Endothelial cell of umbilical vein (primary cell): Measurements from ENCODE around the gene NADSYN1.

Experiments used
- EZH2 ChIP-seq: IDR thresholded peaks from 2 replicates; pipeline ENCODE4 v1.6.1; 2012; ENCODE audit warnings: borderline replicate concordance, low read depth, mild to moderate bottlenecking, moderate library complexity, low read length, inconsistent platforms; ENCODE audit not compliant: severe bottlenecking
- FOS ChIP-seq: IDR thresholded peaks from 2 replicates; pipeline ENCODE4 v1.6.1; 2011; ENCODE audit warnings: mild to moderate bottlenecking, low read length, moderate library complexity, borderline replicate concordance; ENCODE audit not compliant: insufficient read depth
- JUN ChIP-seq: IDR thresholded peaks from 2 replicates; pipeline ENCODE4 v1.6.1; 2011; ENCODE audit warnings: borderline replicate concordance, low read depth; ENCODE audit not compliant: insufficient read length, insufficient read depth
- POLR2A ChIP-seq: IDR thresholded peaks from 2 replicates; pipeline ENCODE4 v1.6.1; 2012; ENCODE audit warnings: low read depth, mild to moderate bottlenecking, control low read depth, low read length
- POLR2AphosphoS5 ChIP-seq: IDR thresholded peaks from 2 replicates; pipeline ENCODE4 v1.6.1; 2012; ENCODE audit warnings: low read depth, mild to moderate bottlenecking, control low read depth, low read length, moderate library complexity; ENCODE audit not compliant: insufficient read depth
- TF ChIP-seq, protein P1 (sequence below), 2 donors: IDR thresholded peaks; 1 replicate in 1 of 2; 2 replicates in 1 of 2; pipeline ENCODE4 v1.5.1; 2011; ENCODE audit warnings: low read length in 2 of 2, mild to moderate bottlenecking in 2 of 2, moderate library complexity in 2 of 2, control low read depth in 1 of 2, inconsistent platforms in 1 of 2, low read depth in 1 of 2; ENCODE audit not compliant: insufficient read depth in 1 of 2; ENCODE audit errors: extremely low read depth in 1 of 2
- TF ChIP-seq, protein P2 (sequence below): IDR thresholded peaks from 2 replicates; pipeline ENCODE4 v1.6.1; 2011; ENCODE audit not compliant: insufficient read depth, insufficient read length

DNA sequence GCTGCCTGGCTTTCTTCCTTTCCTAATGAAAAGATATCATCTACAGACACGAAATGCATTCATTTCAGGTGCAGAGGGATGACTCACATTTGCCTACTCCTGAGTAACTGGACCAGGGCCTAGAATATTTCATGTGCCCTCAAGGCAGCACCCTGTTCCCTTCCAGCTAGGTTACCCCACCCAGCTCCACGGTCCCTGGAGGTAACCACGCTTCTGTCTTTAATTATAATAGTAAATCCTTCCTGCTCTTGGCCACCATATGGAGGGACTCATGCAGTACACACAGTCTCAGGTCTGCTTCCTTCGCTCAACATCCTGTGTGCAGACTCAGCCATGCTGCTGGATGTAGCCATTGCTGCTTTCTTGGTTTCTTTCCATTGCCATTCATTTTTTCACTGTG is 27.1 kb upstream of the NADSYN1 start:
- no peak for TF ChIP-seq POLR2AphosphoS5
- no peak for TF ChIP-seq POLR2A
- TF ChIP-seq, protein P1, sequence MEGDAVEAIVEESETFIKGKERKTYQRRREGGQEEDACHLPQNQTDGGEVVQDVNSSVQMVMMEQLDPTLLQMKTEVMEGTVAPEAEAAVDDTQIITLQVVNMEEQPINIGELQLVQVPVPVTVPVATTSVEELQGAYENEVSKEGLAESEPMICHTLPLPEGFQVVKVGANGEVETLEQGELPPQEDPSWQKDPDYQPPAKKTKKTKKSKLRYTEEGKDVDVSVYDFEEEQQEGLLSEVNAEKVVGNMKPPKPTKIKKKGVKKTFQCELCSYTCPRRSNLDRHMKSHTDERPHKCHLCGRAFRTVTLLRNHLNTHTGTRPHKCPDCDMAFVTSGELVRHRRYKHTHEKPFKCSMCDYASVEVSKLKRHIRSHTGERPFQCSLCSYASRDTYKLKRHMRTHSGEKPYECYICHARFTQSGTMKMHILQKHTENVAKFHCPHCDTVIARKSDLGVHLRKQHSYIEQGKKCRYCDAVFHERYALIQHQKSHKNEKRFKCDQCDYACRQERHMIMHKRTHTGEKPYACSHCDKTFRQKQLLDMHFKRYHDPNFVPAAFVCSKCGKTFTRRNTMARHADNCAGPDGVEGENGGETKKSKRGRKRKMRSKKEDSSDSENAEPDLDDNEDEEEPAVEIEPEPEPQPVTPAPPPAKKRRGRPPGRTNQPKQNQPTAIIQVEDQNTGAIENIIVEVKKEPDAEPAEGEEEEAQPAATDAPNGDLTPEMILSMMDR (IDR thresholded peaks at IDR 0.05; ENCODE audit: extremely low read depth in 1 of 2, insufficient read depth in 1 of 2, low read depth in 1 of 2, low read length in 2 of 2): no peak
- no peak for TF ChIP-seq EZH2
- no peak for TF ChIP-seq FOS
- TF ChIP-seq, protein P2, sequence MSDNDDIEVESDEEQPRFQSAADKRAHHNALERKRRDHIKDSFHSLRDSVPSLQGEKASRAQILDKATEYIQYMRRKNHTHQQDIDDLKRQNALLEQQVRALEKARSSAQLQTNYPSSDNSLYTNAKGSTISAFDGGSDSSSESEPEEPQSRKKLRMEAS: no peak
- TF ChIP-seq JUN: no peak
